NCI-H2227 (cell line): ENCODE results near the gene HTR3B.
A peak's percentile ranks its signal among the peaks of the same experiment; 100 is the strongest.

Experiments used
- DNase-seq: peaks from one replicate; lab custom pipeline; 2025; ENCODE audit not compliant: unreplicated experiment; lab: John Stamatoyannopoulos, UW

The HTR3B gene

DNA sequence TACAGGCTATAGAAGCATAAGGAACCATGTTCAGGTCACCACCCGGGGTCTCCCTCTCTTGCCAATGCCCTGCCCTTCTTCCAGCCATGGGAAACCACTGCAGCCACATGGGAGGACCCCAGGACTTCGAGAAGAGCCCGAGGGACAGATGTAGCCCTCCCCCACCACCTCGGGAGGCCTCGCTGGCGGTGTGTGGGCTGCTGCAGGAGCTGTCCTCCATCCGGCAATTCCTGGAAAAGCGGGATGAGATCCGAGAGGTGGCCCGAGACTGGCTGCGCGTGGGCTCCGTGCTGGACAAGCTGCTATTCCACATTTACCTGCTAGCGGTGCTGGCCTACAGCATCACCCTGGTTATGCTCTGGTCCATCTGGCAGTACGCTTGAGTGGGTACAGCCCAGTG, 84.8 kb downstream of the HTR3B start:
- DNase-seq, result no peak

DNA sequence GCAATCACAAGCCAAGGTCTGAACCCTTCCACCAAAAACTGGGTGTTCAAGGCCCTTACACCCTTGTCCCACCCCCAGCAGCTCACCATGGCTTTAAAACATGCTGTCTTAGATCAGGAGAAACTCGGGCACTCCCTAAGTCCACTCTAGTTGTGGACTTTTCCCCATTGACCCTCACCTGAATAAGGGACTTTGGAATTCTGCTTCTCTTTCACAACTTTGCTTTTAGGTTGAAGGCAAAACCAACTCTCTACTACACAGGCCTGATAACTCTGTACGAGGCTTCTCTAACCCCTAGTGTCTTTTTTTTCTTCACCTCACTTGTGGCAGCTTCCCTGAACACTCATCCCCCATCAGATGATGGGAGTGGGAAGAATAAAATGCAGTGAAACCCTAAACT, 85.3 kb downstream of the HTR3B start:
- no peak for DNase-seq

DNA sequence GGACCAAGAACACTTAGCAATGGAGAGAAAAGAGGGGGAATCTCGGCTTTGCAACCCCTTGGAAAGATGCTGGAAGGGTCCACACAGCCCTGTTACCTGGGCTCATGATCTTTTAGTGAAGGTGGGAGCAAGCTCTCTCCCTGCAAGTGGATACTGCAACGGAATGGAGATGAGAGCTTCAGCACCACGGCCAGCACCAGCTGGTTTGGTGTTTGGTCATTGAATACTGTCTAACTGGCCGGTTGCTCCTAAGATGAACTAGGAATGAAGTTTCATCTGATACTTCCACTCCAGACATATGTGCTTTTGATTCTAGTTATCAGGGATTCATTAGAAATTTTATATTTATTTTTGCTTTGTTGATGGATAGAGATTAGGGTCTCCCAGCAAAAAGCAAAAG, 86.6 kb downstream of the HTR3B start:
- DNase-seq, result no peak

DNA sequence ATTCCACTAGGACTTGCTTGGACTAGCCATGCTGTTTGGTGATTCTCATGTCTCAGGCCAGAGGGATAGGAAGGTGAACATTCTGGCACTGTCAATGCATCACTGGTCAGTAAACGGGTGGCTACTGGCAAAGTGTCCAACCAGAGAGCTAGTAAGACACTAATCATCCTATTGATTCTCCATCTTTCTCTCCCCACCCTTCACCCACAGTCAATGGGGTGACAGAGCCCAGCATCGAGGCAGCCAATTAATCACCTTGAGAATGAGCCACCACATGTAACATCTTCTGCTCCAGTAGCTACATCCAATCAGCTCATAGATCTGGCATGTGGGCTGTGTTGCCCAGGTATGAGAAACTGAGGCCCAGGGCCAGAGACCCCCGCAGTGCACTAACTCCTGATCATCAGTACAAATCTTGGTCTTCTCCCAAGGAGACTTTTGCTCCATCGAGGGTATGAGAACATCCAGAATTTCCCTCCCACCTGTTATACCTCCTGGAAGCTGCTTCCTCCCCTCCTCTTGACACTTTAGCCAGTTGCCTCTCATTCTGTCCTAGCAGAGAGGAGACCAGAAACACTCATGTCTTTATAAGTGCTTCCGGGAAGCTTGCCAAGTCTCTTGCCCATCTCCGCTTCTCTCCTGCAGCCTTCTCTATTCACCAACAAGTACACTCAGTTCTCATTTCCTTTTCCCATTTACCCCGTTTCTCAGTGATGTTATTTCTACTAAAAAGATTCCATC, 87.3 kb downstream of the HTR3B start:
- DNase-seq, result peak; percentile 88

DNA sequence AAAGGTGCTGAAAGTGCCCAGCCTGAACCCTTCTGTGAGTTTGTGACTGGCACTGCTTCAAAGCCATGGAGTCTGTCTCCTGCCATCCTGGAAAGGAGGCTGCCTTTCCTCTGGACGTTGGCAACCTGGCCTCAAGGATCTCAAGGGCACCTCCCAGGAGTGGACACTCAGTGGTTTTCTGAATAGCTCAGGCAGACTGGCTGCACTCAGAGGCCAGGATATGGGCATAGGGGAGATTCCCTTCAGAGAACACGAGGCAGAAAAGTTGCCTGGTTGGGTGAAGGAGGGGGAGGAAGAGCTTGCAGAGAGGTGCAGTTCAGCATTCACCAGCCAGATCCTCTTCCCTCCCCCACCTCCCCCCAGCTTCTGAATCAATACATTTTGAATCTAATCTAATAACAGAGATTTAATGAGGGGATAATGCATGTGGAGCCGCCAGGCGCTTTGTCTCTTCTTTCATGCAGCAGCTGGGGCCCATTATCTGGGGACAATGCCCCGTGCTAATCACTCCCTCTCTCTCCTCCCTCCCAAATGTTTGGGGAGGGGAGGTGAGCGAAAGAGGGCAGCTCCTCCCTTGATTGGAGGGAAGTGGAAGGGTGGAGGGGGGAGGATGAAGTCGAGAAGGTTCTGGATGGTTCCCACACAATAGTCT, 88.0 kb downstream of the HTR3B start:
- peak; percentile 82 for DNase-seq

DNA sequence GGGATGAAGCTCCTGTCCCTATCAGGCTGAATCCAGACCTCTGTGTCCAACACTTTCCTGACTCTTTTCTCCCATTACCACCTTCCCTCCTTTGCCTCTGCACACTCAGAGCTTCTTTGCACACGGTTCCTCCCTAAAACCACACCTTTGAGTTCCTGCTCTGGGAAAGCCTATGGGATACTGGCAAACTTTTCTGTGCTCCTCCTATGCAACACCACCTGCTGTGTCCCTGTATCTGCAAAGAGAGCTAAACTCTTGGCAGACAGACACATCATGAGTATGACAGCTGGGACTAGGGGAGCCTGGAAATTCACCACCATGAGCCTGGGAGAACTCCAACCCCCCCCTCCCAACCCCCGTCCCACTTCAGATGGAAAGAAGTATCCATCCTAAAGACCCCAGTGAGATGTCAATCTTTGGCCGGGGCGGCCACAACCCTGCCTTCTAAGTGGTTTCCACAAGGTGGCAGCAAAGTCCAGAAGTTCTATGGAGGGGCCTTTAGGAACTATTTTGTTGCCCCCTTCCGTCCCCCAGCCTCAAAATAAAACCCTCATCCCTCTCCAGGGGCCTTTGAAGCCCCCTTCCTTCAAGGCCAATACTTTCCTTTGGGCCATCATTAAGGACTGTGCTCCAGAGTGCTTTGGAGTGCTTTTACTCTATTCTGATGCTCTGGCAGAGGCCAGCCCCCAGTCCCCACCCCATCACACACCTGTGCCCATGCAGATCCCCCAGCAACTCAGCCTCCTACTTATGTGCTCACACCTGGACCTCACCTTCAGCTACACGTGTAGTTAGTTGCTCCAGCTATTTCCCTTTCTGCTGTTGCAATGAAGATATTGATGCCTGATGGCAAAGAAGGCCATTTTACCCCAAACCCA, 89.7 kb downstream of the HTR3B start:
- peak; percentile 31 for DNase-seq
